Bronchial epithelial cell (primary cell): ENCODE measurements around the gene RUNX3. TPM values are rescaled to one million over a fixed set of nuclear protein-coding genes. Genes with fewer than 3 reads are reported as not detected.

Experiments
- DNase-seq: peaks from one replicate; pipeline ENCODE4 v3.0.0-alpha.2; 2010; ENCODE audit warnings: low read depth
- FAIRE-seq: peaks from 2 replicates; lab custom pipeline; 2011; peaks lifted over from hg19 to GRCh38; lab: Jason Lieb, UNC
- H3K27me3 ChIP-seq: 2 replicates; pipeline ENCODE4 v1.5.1; 2011; ENCODE audit warnings: low read length; ENCODE audit not compliant: control insufficient read depth, insufficient read depth
- H3K36me3 ChIP-seq: 2 replicates; pipeline ENCODE4 v1.5.1; 2011; ENCODE audit warnings: low read length; ENCODE audit not compliant: control insufficient read depth, insufficient read depth
- H3K4me3 ChIP-seq: 2 replicates; pipeline ENCODE4 v1.5.1; 2011; ENCODE audit warnings: mild to moderate bottlenecking, low read depth, low read length, control low read depth
- total RNA-seq: library from RNA; depleted of rRNA; stranded (reverse); fragments of >200 nt; gene quantifications from 2 replicates; pipeline ENCODE4 v1.2.1, GENCODE V29; 2014
- TF ChIP-seq, protein P1 (sequence below): IDR thresholded peaks from 2 replicates; pipeline ENCODE4 v1.5.1; 2011; ENCODE audit warnings: mild to moderate bottlenecking, moderate library complexity, low read length, control low read depth, inconsistent platforms; ENCODE audit not compliant: insufficient read depth, severe bottlenecking

RUNX3 gene
- total RNA-seq, 1 donor from 2014 or later: 0.26 TPM

DNA sequence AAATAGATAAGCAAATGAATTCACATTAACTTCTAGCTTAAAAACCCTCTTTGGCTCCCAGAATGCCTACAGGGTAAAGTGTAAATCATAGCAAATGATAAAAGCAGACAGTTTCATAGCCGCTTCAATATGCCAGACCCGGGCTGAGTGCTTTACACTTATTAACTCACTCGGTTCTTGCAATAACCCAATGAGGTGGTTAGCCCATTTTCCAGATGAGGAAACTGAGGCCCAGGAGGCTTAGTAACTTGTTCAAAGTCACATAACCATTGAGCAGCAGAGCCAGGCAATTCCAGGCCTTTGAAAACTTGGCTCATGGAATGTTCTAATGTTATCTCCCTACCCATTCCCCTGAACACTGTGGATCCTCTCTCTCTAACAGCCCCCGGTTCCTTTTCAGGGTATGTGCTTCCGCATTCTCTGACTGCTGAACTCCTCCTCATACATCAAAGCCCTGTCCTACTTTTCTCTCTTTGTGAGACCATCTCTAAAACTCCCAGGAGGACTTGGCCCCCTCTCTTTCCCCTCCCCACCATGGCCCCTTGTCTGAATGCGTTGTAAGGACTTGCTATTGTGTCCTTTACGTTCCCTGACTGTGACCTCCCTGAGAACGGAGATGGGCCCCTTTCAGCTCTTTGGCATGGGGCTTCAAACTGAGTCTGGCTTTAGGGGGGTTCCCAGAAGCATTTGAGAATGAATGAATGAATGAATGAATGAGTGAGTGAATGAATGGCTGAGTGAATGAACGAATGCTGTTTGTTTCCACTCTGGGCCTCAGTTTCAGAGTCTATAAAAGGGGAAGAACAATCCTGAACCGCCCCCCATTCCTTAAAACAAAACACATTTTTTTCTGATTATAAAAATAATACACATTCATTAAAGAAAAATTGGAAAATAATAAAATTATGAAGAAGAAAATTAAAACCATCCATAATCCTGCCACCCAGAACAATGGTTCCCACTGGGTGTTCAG is 15.6 kb upstream of the RUNX3 start:
- Histone ChIP-seq H3K36me3 (no peaks in the 10 kb centered on the region), H3K27me3 (no peaks in the 10 kb centered on the region), H3K4me3 (no peak overlapping the region)
- DNase-seq (no peak), FAIRE-seq (no peak)
- TF ChIP-seq, protein P1, sequence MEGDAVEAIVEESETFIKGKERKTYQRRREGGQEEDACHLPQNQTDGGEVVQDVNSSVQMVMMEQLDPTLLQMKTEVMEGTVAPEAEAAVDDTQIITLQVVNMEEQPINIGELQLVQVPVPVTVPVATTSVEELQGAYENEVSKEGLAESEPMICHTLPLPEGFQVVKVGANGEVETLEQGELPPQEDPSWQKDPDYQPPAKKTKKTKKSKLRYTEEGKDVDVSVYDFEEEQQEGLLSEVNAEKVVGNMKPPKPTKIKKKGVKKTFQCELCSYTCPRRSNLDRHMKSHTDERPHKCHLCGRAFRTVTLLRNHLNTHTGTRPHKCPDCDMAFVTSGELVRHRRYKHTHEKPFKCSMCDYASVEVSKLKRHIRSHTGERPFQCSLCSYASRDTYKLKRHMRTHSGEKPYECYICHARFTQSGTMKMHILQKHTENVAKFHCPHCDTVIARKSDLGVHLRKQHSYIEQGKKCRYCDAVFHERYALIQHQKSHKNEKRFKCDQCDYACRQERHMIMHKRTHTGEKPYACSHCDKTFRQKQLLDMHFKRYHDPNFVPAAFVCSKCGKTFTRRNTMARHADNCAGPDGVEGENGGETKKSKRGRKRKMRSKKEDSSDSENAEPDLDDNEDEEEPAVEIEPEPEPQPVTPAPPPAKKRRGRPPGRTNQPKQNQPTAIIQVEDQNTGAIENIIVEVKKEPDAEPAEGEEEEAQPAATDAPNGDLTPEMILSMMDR: no peak

DNA sequence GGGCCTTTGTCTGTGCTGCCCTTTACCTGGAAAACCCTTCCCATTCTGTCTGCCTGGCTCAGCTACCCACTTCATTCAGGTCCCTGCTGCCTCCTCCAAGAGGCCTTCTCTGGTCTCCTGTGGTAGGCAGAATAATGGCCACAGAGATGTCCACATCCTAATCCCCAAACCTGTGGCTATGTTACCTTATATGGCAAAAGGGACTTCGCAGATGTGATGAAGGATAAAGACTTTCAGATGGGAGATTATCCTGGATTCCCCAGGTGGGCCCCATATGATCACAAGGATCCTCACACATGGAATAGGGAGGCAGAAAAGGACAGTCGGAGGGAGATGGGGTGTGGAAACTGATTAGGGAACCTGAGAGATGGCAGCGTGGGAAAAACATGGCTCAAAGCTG is 14.2 kb upstream of the RUNX3 start:
- DNase-seq (no peak), FAIRE-seq (no peak)
- Histone ChIP-seq H3K36me3 (no peaks in the 10 kb centered on the region), H3K4me3 (no peak overlapping the region), H3K27me3 (no peaks in the 10 kb centered on the region)
- TF ChIP-seq, protein P1: no peak

DNA sequence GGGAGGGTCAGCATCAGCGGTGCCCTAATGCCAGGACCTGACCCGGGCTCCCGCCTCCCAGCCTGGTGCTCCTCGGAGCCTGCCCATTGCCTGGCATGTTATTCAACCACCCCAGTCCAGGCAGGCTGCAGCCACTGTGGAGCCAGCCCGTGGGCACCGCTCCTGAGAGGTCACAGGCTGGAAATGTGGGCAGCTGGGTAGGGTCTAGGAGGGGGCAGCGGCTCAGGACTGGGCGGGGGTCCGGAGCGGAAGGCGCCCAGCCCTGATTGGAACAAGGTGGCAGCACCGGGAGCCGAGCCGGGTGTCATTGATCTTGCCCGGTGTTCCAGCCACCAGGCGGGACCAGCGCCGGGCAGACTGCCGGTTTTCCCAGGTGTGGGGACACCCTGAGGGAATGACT is 12.7 kb upstream of the RUNX3 start:
- Histone ChIP-seq H3K4me3 (no peak overlapping the region), H3K27me3 (no peaks in the 10 kb centered on the region), H3K36me3 (no peaks in the 10 kb centered on the region)
- DNase-seq: no peak
- no peak for FAIRE-seq
- TF ChIP-seq, protein P1: no peak

DNA sequence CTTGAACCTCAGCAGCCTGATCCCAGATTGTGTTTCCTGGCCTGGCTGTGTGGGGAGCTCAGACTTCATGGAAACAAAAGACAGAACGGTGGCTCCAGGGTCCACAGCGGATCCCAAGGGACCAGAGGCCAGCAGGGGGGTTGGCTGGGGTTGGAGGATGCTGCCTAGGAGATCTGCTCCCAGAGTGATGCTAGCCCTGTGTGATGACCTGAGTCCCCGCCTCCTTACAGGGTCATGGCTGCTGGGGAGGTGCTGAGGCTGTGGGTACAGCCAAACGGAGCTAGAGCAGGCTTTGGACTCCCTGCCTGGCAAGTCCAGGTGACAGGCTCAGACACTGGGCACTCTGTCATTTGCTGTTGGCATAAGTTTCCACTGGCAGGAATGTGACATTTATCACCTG is 11.5 kb upstream of the RUNX3 start:
- FAIRE-seq (no peak), DNase-seq (no peak)
- Histone ChIP-seq H3K36me3 (no peaks in the 10 kb centered on the region), H3K4me3 (no peak overlapping the region), H3K27me3 (no peaks in the 10 kb centered on the region)
- TF ChIP-seq, protein P1: no peak

DNA sequence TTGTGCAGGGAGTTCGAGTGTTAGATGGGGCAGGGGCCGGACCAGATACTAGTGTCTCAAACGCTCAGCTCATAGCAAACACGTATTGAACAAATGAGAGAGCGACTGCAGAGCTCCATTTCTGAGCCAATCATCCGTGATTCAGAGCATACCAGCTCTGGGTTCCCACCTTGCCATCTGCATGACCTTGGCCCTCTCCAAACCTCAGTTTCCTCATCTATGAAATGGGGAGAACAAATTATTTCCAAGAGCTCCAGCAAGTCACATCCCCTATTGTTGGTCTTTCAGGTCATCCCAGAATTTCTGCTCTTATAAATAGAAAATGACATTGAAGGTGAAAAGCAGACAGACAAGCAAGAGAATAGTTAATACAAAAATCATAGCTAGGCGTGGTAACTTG is 10.2 kb upstream of the RUNX3 start:
- H3K27me3 ChIP-seq: peaks cover 4% of the 10 kb centered on the region
- H3K4me3 ChIP-seq: no peak overlapping the region
- TF ChIP-seq, protein P1: no peak
- FAIRE-seq (no peak), DNase-seq (no peak)
- no peaks in the 10 kb centered on the region for H3K36me3 ChIP-seq
